Activated CD4-positive, alpha-beta T cell treated with anti-CD3 and anti-CD28 coated beads, Interleukin-10, Interleukin-2, amounts not matched to agents 100 ng/mL and 50 ng/mL, durations not matched to agents 16 hours and 8 hours (primary cell): Measurements from ENCODE around the gene RIC8A.

Experiments
- DNase-seq: peaks from one replicate; pipeline ENCODE4 v3.0.0-alpha.2; 2020

The RIC8A gene

GRCh38 chr11:250740-251299, 43.3 kb downstream of the RIC8A start:
- peak; percentile 74 for DNase-seq

GRCh38 chr11:251550-251949, 44.0 kb downstream of the RIC8A start:
- DNase-seq = no peak

GRCh38 chr11:252666-253065, 45.2 kb downstream of the RIC8A start:
- no peak for DNase-seq

GRCh38 chr11:253160-253885, 45.8 kb downstream of the RIC8A start:
- no peak for DNase-seq

- DNase-seq = no peak
Observed at GRCh38 chr11:253886-254270, 46.4 kb downstream of the RIC8A start.

GRCh38 chr11:255176-255575, 47.7 kb downstream of the RIC8A start:
- DNase-seq = no peak

- no peak for DNase-seq
Observed at GRCh38 chr11:255816-256215, 48.3 kb downstream of the RIC8A start.

GRCh38 chr11:256952-257737, 49.6 kb downstream of the RIC8A start:
- no peak for DNase-seq

- no peak for DNase-seq
Observed at GRCh38 chr11:257766-258493, 50.4 kb downstream of the RIC8A start.

- no peak for DNase-seq
Observed at GRCh38 chr11:259413-259812, 51.9 kb downstream of the RIC8A start.

- DNase-seq = no peak
Observed at GRCh38 chr11:261624-262023, 54.1 kb downstream of the RIC8A start.
